Body of pancreas (tissue), 4 donors: ENCODE data around the gene OLFML2A. TPM values are rescaled to one million over a fixed set of nuclear protein-coding genes. Genes with fewer than 3 reads are reported as not detected.

Experiments
- ATAC-seq: fragments of 150-250 bp; one replicate; pipeline ENCODE4 v1.9.1; 2016
- DNase-seq, 4 donors: peaks; one replicate each; pipeline ENCODE4 v3.0.0-alpha.2; 2019
- H3K27ac ChIP-seq, 4 donors: fragments of 200-600 bp; sonication (generic); 1 replicate in 3 of 4; 2 replicates in 1 of 4; pipeline versions ENCODE4 v1.5.1 to v1.6.1; 2016 to 2019; ENCODE audit warnings: mild to moderate bottlenecking in 1 of 4, mixed read lengths in 1 of 4, moderate library complexity in 1 of 4
- H3K27me3 ChIP-seq, 2 donors: fragments of 200-600 bp; sonication (generic); one replicate each; pipeline ENCODE4 v1.6.0; 2016; ENCODE audit warnings: mild to moderate bottlenecking in 1 of 2
- H3K36me3 ChIP-seq, 2 donors: fragments of 200-600 bp; sonication (generic); replicated peaks in 1 of 2; 2 replicates each; pipeline ENCODE4 v1.5.1; 2016; ENCODE audit warnings: low read depth in 2 of 2; ENCODE audit not compliant: insufficient read depth in 1 of 2
- H3K4me1 ChIP-seq: fragments of 200-600 bp; sonication (generic); one replicate; pipeline ENCODE4 v1.6.0; 2016
- H3K4me3 ChIP-seq, 2 donors: fragments of 200-600 bp; sonication (generic); 1 replicate in 1 of 2; 2 replicates in 1 of 2; pipeline ENCODE4 v1.5.1; 2016 to 2019
- H3K9me3 ChIP-seq, 3 donors: fragments of 200-600 bp; sonication (generic); 1 replicate in 2 of 3; 2 replicates in 1 of 3; pipeline ENCODE4 v1.5.1; 2016
- CTCF ChIP-seq, 7 experiments: fragments of 450-650 bp in 4 of 7; fragments of 200-600 bp in 3 of 7; sonication (generic) in 3 of 7; IDR thresholded peaks; one replicate each; pipeline ENCODE4 v1.5.1; 2016 to 2019; ENCODE audit warnings: antibody characterized with exemption in 7 of 7
- POLR2A ChIP-seq, 3 donors: fragments of 450-650 bp; IDR thresholded peaks; one replicate each; pipeline ENCODE4 v1.6.1; 2016; ENCODE audit warnings: antibody characterized with exemption in 3 of 3, mild to moderate bottlenecking in 2 of 3
- WGBS, 2 donors: methylation state at CpG; one replicate each; pipeline ENCODE4 v1.1.5; 2017; 5-methylcytosine and 5-hydroxymethylcytosine counted together
- intact Hi-C: fragments of 100-400 bp; cut with DNase I; formaldehyde crosslinking; loops from one replicate; pipeline ENCODE4 v1.15.1; 2023
- total RNA-seq, 2 donors: library from RNA; depleted of rRNA; stranded (reverse); fragments of >200 nt; gene quantifications; one replicate each; pipeline ENCODE4 v1.1.0, GENCODE V29; 2016

The OLFML2A gene
- total RNA-seq, 2 donors from 2014 or later = 4.4 to 5.3 TPM

- TF ChIP-seq CTCF (IDR thresholded peaks at IDR 0.05) = no peak
- no peak for TF ChIP-seq POLR2A (IDR thresholded peaks at IDR 0.05)
- no peaks in the 10 kb centered on the region for H3K27me3 ChIP-seq
- H3K4me3 ChIP-seq = no peak overlapping the region
- DNase-seq = no peak
- H3K27ac ChIP-seq = peak overlapping the region in 2 of 4 donors; percentile 86 to 97
- 32 to 48% methylated on average over 10 of the region's 10 CpGs for WGBS, 2 donors
- peaks cover 14 to 25% of the 10 kb centered on the region in 2 donors for H3K36me3 ChIP-seq
- peaks cover 51% of the 10 kb centered on the region for H3K4me1 ChIP-seq
- no peaks in the 10 kb centered on the region for H3K9me3 ChIP-seq
- ATAC-seq = no peak
- intact Hi-C loops = loop anchor here (10.0 kb wide), 1 partner anchor 285 kb away; the partner anchor contains the start of gene SCAI
Measured at GRCh38 chr9:124859803-124860581, 83.1 kb downstream of the OLFML2A start.

GRCh38 chr9:124860582-124861341 is 83.8 kb downstream of the OLFML2A start:
- intact Hi-C loops = no loop called here
- Histone ChIP-seq H3K4me3 (peak overlapping the region; percentile 65 to 90), H3K4me1 (peaks cover 51% of the 10 kb centered on the region), H3K9me3 (no peaks in the 10 kb centered on the region), H3K36me3 (peaks cover 14 to 25% of the 10 kb centered on the region in 2 donors), H3K27ac (peak overlapping the region; percentile 65 to 97 (median 89)), H3K27me3 (no peaks in the 10 kb centered on the region)
- DNase-seq = no peak
- no peak for ATAC-seq
- 6 to 20% methylated on average over 3 to 12 of the region's 12 CpGs for WGBS, 2 donors
- TF ChIP-seq CTCF (IDR thresholded peaks at IDR 0.05) (no peak), POLR2A (IDR thresholded peaks at IDR 0.05) (no peak)

- 0 to 1% methylated on average over 5 to 71 of the region's 92 CpGs for WGBS, 2 donors
- DNase-seq (peak; percentile 94 to 96 (median 94)), ATAC-seq (peak; percentile 95)
- H3K27ac ChIP-seq = peak within 1 kb of the TSS; percentile 65 to 97 (median 89)
- H3K36me3 ChIP-seq = peaks cover 14 to 25% of the 10 kb centered on the region in 2 donors
- H3K9me3 ChIP-seq = no peaks in the 10 kb centered on the region
- intact Hi-C loops = no loop called here
- TF ChIP-seq CTCF (IDR thresholded peaks at IDR 0.05) (peak in 2 of 7 experiments; percentile 2 to 12), POLR2A (IDR thresholded peaks at IDR 0.05) (peak; percentile 66 to 89 (median 86))
- H3K4me1 ChIP-seq = peaks cover 51% of the 10 kb centered on the region
- peak within 1 kb of the TSS; percentile 65 to 90 for H3K4me3 ChIP-seq
- H3K27me3 ChIP-seq = no peaks in the 10 kb centered on the region
Measured at GRCh38 chr9:124861342-124862229, 84.7 kb downstream of the OLFML2A start, which contains the start of the genes ARPC5L and RPL35. ARPC5L (plus strand) TSS chr9:124862130; CDS start chr9:124869291, 7,161 bp downstream. RPL35 (minus strand) TSS chr9:124861957; CDS start chr9:124861912, 45 bp downstream.

GRCh38 chr9:124863371-124863871 is 86.5 kb downstream of the OLFML2A start:
- intact Hi-C loops = no loop called here
- H3K36me3 ChIP-seq = peaks cover 5 to 11% of the 10 kb centered on the region in 2 donors
- ATAC-seq (no peak), DNase-seq (no peak)
- no peak overlapping the region for H3K4me3 ChIP-seq
- no peaks in the 10 kb centered on the region for H3K27me3 ChIP-seq
- WGBS, 2 donors = 16 to 24% methylated on average over 7 of the region's 7 CpGs
- H3K27ac ChIP-seq = peak overlapping the region in 3 of 4 donors; percentile 86 to 97 (median 92)
- TF ChIP-seq CTCF (IDR thresholded peaks at IDR 0.05) = no peak
- TF ChIP-seq POLR2A (IDR thresholded peaks at IDR 0.05) = peak in 1 of 3 donors; percentile 19
- no peaks in the 10 kb centered on the region for H3K9me3 ChIP-seq
- peaks cover 57% of the 10 kb centered on the region for H3K4me1 ChIP-seq
